HG02798 (cell line): ENCODE measurements around the gene COL5A1.
"Not testable (repeated sequence)": the region's sequence is repeated elsewhere in the genome, so short reads cannot be mapped to it uniquely, and the experiment has no call there.

Source experiments
- ATAC-seq: cut with Tn5 transposase; IDR thresholded peaks from one replicate; pipeline ENCODE4 v1.9.1; 2021; ENCODE audit warnings: mild to moderate bottlenecking; ENCODE audit not compliant: unreplicated experiment, poor library complexity

COL5A1 gene

GRCh38 chr9:134637696-134638501 lies 3.7 kb upstream of the COL5A1 start:
- no peak for ATAC-seq

DNA sequence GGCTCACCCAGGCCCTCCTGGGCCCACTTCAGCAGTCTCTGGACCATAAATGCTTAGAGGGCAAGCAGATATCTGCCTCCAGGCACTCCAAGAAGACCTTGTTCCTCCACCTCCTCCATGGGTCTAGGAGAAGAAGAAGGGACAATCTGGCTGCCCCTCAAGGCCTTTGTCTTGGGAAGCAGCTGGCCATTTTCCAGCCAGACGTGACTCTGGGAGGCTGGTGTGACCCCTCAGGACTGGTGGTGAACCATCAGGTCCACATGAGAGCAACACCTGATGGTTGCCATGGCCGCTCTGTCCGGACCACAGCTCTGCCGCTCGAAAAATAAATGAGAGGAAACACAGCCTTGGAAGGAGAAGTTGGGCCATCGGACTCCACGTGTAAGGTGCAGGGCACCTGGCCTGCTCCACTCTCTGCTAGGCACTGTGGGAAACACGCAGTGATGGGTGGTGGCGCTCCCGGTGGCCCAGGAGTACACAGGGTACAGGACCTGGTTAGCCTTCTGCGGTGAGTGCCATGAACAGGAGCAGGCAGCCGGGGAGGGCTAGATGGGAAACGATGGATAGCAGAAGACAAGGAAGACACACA lies 3.0 kb upstream of the COL5A1 start:
- no peak for ATAC-seq

- no peak for ATAC-seq
Measured at GRCh38 chr9:134639994-134640393, 1.6 kb upstream of the COL5A1 start.

- no peak for ATAC-seq
Measured at GRCh38 chr9:134640506-134641172, 964 bp upstream of the COL5A1 start.

GRCh38 chr9:134641990-134642384 lies 384 bp downstream of the COL5A1 start:
- no peak for ATAC-seq

- no peak for ATAC-seq
Measured at GRCh38 chr9:134642385-134643181, 980 bp downstream of the COL5A1 start.

GRCh38 chr9:134643222-134643671 lies 1.6 kb downstream of the COL5A1 start:
- no peak for ATAC-seq

- ATAC-seq = not testable (repeated sequence)
Measured at GRCh38 chr9:134644401-134644724, 2.8 kb downstream of the COL5A1 start.

DNA sequence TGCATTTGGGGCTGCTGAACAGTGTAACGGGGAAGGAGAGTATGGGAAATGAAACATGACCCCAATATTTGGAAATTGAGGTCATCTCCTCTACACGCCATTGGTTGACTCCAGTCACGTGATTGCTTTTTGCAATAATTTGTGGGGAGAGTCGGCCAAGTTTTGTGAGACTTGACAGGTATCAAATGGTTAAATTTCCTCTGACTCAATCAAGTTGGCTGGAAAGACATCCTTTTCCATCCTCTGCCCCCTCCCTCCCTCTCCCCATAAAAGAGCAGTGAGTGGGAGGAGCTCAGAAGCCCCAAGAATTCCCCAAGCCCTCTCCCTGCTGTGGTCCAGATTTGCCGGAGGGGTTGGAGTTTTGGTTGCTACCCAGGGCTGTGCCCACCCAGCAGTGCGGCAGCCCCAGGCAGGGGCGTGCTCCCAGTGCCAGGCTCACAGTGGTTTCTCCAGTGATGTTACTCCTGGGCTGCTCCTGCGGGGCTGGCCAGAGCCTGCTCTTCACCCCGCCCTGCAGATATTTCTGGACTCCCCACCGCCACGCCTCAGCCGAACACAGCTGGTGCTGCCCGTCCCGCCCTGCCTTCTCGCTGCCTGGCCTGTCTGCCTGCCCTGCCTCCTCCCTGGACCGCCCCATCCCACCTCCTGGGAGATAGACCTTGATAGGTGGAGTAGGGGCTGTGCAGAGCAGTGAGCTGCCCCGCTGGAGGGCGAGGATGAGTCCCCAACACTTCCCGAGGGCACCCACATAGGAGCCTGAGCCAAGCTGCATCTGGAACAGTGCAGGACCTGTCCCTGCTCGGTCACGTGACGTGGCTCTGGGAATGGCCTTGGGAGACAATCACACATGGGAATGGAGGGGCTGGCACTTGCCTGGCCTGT lies 3.4 kb downstream of the COL5A1 start:
- no peak for ATAC-seq

GRCh38 chr9:134645607-134646365 lies 4.2 kb downstream of the COL5A1 start:
- ATAC-seq = no peak

DNA sequence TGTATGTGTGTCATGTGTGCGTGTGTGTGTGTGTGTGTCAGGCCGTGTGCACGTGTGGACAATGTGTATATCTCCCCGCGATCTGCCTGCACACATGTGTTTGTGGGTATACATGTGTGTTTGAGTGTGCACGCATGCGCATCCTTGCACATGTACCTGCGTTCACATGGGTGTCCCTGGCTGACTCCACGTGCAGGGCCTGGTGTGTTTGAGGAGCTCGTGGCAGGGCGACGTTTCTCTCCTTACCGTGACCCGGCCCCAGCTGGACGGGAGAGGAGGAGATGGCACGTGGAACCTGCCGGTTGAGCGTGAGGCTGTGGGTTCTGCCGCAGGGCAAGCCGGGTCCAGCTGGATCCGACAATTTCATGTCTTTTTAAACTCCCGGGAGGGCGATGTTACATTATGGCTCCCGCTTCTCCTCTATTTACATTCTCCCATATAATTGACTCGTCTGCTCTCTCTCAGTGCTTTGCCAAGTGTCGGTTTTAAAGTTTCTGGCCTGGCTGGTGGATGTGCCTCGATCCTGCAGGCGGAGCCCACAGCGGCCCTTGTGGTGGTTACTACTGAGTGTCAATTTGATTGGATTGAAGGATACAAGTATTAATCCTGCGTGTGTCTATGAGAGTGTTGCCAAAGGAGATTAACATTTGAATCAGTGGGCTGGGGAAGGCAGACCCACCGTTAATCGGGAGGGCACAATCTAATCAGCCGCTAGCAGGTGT lies 5.9 kb downstream of the COL5A1 start:
- no peak for ATAC-seq

DNA sequence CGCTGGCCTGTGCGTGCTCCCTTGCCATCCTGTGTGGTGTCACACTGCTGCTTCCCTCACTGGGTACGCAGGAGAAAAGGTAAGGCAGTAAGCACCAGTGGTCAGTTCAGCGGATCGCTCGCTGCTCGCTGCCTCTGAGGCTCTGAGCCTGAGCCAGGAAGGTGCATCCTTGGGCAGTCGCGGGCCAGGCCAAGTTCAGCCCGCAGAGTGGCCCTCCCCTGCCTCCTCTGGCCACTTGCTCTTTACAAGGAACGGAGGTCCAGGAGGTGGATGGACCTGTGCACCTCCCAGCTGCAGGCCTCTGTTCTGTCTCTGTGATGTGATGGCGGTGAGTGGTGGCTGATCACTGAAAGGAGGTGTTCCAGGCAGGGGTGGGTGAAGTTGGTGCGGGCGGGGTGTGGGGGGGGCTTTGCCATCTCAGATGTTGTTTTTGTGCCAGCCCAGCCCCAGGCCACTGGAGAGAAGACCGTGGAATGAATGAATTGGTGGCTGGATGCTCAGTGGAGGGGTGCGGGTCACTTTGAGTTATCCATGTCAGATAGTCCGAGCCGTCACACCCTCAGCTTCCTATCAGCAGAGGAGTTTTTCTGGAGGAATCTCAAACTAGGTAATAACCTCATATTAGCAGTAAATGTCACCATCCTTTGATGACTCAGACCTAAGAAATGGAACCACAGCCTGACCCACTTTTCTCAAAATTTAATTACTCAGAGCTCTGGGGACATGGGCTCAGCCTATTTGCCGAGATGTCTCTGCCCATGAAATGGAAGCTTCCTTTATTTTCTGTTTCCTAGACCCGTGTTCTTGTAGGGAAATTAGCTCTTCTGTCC lies 7.3 kb downstream of the COL5A1 start:
- ATAC-seq = no peak

- ATAC-seq = no peak
Measured at GRCh38 chr9:134650431-134651190, 9.0 kb downstream of the COL5A1 start.

GRCh38 chr9:134651226-134651905 lies 9.8 kb downstream of the COL5A1 start:
- ATAC-seq = no peak

- no peak for ATAC-seq
Measured at GRCh38 chr9:134652291-134653225, 11.0 kb downstream of the COL5A1 start.
